ENCODE results near the gene TPSAB1. TPM values are rescaled to one million over a fixed set of nuclear protein-coding genes. Genes with fewer than 3 reads are reported as not detected.
"Not testable (repeated sequence)": the region's sequence is repeated elsewhere in the genome, so short reads cannot be mapped to it uniquely, and the experiment has no call there.

The TPSAB1 gene
- total RNA-seq, 3 donors from 2014 or later: 0.35 TPM; not detected in 2

DNA sequence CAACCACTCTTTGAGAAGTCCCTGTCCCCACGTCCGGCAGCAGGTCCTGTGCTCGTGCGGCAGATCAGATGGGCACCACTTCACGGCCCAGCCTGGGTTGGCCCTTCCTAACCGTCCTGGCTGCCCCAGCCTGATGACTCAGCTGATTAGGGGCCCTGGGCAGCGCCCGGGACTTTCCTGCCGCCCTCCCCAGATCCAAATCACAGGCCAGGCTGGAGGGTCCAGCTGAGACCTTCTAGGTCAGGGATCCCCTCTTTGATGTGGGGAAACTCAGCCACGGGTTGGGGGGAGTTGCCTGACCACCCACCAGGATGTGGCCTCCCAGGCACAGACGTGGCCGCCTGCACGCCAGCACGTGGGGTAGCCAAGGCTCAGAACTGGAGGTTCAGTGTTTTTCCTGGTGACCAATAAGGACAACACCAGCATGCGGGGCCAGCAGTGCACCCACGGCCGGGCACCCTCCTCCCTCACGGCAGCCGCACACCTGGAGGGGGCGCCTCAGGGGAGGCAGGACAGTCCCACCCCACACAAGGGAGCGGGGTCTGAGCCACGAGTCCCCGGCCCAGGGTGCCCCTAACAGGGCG lies 14.7 kb upstream of the TPSAB1 start:
- H3K36me3 Mint-ChIP-seq (ENCODE audit: insufficient read depth); H3K4me1 Mint-ChIP-seq (ENCODE audit: low read depth); H3K9me3 Mint-ChIP-seq; H3K4me3 Mint-ChIP-seq; H3K27me3 Mint-ChIP-seq (ENCODE audit: low read depth); DNase-seq; ATAC-seq: not testable (repeated sequence)

DNA sequence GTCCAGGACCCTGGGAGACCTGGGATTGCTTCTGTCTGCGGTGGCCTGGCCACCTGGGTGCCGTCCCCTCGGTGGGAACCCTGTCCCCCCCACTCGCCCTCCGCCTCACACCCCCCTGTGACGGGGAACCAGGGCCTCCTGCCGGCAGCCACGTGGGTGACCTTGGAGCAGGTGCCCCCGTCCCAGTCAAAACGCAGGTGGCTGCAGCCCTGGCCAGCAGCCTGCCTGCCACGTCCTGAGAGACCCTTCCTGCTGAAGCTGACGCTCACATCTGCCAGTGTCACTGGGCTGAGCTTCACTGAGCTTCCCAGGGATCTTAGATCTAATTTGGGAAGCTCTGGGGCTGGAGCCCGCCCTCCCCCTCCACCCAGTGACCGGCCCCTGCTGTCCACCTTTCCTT lies 13.8 kb upstream of the TPSAB1 start:
- not testable (repeated sequence) for DNase-seq; H3K4me1 Mint-ChIP-seq (ENCODE audit: low read depth)

DNA sequence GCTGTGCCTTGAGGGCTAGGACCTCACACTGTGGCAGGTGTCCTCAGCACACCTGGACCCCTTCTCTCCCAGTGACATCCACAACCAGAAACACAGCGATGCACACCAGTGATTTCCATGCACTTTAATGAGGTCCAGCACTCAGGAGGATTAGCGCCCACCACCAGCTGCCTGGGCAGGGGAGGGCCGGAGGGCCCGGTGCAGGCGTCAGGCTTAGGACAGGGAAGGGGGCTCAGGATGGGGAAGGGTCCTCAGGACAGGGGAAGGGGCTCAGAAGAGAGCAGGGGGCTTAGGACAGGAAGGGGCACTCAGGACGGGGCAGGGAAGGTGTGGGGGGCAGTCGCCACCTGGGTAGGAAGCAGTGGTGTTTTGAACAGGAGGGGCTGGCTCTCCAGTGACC lies 12.3 kb upstream of the TPSAB1 start:
- not testable (repeated sequence) for ATAC-seq; H3K4me3 Mint-ChIP-seq; H3K4me1 Mint-ChIP-seq (ENCODE audit: low read depth); H3K27me3 Mint-ChIP-seq (ENCODE audit: low read depth); H3K9me3 Mint-ChIP-seq; H3K36me3 Mint-ChIP-seq (ENCODE audit: insufficient read depth); DNase-seq

More for the DNA sequence above, 13.8 kb upstream of the TPSAB1 start:
- not testable (repeated sequence) for H3K27me3 Mint-ChIP-seq (ENCODE audit: low read depth); H3K9me3 Mint-ChIP-seq; H3K4me3 Mint-ChIP-seq; ATAC-seq; H3K36me3 Mint-ChIP-seq (ENCODE audit: insufficient read depth)

DNA sequence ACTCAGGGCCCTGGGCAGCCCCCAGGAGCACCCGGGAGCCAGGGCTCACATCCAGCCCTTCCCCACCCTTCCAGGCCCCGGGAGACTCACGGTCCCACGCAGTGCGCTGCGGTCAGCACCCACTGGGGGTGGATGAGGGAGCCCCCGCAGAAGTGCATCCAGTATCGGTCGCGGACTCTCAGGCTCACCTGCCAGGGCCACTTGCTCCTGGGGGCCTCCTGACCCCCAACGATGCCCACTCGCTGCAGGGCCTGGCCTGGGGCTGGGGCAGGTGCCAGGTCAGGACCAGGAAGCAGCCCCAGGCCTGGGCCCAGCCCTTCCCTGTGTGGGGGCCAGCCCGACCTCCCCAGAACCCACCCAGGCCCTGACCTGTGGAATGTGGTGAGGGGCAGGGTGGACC lies 11.0 kb upstream of the TPSAB1 start:
- ATAC-seq; DNase-seq; H3K4me3 Mint-ChIP-seq; H3K36me3 Mint-ChIP-seq (ENCODE audit: insufficient read depth); H3K27me3 Mint-ChIP-seq (ENCODE audit: low read depth); H3K4me1 Mint-ChIP-seq (ENCODE audit: low read depth); H3K9me3 Mint-ChIP-seq: not testable (repeated sequence)

DNA sequence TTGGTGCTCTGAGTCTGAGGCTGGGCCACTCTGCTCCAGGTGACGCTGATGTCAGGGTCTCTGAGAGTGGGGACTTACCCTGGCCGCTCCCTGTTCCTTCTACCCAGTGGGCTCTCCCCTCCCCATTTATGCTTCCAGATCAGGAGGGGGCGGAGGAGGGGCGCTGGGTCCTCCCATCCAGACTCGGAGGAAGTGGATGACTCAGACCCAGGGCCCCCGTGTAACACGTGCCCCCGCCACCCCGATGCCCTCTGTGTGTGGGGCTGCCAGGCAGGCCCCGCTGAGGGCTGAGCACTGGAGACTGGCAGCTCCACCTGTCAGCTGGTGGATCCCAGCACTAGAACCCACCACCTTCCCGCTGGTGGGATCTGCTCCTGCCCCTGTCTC lies 10.4 kb upstream of the TPSAB1 start, which contains the start of gene TPSB2:
TPSB2 (minus strand) TSS at position 101 of the 387 bp plus-strand sequence. CDS start 233 bp downstream, outside the sequence.
- not testable (repeated sequence) for DNase-seq; H3K27me3 Mint-ChIP-seq (ENCODE audit: low read depth); ATAC-seq; H3K36me3 Mint-ChIP-seq (ENCODE audit: insufficient read depth); H3K4me3 Mint-ChIP-seq; H3K9me3 Mint-ChIP-seq; H3K4me1 Mint-ChIP-seq (ENCODE audit: low read depth)

DNA sequence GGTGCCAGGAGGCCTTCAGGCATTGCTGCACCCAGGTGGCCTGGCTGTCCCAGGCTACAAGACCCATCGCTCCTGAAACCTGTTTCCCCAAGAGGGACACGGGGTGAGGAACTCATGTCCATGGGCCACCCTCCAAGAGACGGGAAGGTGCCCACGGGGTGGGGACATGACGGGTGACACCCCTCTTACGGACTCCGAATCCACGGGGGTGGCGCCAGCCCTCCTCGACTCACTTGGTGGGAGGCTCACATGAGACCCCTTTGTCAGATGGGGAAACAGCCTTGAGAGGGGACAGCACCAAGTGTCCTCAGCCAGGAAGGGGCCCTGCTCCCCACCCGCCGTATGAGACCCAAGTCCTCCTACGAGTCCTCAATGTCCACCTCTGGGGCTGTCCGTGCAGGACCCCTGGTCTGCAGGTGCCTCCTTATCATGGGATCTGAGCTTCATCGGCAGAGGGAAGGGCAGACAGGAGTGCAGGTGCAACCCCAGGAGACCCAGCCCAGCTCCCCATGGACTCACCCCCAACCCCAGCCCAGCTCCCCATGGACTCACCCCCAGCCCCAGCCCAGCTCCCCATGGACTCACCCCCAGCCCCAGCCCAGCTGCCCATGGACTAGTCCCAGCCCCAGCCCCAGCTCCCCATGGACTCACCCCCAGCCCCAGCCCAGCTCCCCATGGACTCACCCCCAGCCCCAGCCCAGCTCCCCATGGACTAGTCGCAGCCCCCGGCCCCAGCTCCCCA lies 9.9 kb upstream of the TPSAB1 start:
- not testable (repeated sequence) for H3K4me1 Mint-ChIP-seq (ENCODE audit: low read depth); H3K9me3 Mint-ChIP-seq

DNA sequence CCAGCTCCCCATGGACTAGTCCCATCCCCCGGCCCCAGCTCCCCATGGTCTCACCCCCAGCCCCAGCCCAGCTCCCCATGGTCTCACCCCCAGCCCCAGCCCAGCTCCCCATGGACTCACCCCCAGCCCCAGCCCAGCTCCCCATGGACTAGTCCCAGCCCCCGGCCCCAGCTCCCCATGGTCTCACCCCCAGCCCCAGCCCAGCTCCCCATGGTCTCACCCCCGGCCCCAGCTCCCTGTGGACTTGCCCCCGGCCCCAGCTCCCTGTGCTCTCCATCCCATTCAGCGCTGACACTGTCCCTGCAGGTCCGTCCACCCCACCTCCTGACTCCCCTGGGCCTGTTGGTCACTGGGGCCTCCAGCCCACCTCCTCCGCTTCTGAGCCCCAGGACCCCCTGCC lies 9.2 kb upstream of the TPSAB1 start:
- ATAC-seq; H3K27me3 Mint-ChIP-seq (ENCODE audit: low read depth); H3K4me3 Mint-ChIP-seq; H3K4me1 Mint-ChIP-seq (ENCODE audit: low read depth); DNase-seq; H3K36me3 Mint-ChIP-seq (ENCODE audit: insufficient read depth); H3K9me3 Mint-ChIP-seq: not testable (repeated sequence)

More for the DNA sequence above, 9.9 kb upstream of the TPSAB1 start:
- not testable (repeated sequence) for H3K36me3 Mint-ChIP-seq (ENCODE audit: insufficient read depth); ATAC-seq; H3K27me3 Mint-ChIP-seq (ENCODE audit: low read depth); DNase-seq; H3K4me3 Mint-ChIP-seq

DNA sequence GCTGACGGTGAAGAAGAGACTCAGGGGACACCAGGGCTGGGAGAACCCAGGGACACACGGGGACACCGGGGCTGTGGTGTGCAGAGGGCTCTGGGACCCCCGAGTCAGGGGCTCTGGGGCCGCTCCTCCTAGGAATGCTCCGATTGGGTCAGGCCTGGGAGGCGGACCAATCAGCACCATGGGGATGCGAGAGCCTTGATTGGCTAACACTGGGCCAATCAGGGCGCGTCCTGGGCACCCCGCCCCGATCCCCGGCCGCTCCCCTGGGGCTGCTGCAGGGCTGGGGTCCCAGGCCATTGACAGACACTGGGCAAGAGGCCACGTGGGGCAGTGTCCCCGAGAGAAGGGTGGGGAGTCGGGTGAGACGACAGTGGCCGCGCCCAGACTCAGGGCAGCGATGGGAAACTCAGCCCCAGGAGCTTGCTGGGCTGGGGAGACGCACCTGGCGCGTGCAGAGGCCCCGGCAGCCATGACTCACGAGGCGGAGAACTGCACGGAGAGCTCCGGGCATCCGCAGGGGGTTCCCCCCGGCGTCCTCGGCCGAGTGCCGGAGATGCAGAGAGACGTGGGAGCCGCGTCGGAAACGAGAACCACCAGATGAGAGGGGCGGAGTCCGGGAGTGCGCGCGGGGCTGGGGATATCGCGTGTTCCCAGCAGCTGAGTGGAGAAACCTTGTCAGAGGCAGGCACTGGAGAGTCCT lies 8.3 kb upstream of the TPSAB1 start:
- H3K27me3 Mint-ChIP-seq (ENCODE audit: low read depth); H3K9me3 Mint-ChIP-seq; H3K4me3 Mint-ChIP-seq; H3K4me1 Mint-ChIP-seq (ENCODE audit: low read depth); DNase-seq; H3K36me3 Mint-ChIP-seq (ENCODE audit: insufficient read depth): not testable (repeated sequence)
- ATAC-seq: peak; percentile 46 to 62

DNA sequence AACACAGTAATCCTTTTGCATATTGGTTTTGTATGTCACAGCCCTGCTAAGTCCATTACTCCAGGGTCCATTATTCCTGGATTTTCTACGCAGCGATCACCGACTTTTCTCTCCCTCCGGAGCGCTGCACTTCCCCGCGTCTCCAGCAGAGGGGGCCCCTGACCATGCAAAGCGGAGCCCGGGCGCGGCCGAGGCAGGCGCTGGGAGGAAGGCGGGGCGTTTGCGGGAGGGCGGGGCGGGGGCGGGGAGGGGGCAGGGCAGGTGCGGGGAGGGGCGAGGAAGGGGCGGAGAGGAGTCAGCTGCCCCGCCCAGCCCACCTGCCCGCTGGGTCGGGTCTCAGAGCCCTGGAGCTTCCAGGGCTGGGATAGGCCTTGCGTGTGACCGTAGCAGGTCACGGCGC lies 3.8 kb upstream of the TPSAB1 start:
- DNase-seq; H3K27me3 Mint-ChIP-seq (ENCODE audit: low read depth); H3K4me3 Mint-ChIP-seq; H3K4me1 Mint-ChIP-seq (ENCODE audit: low read depth); H3K36me3 Mint-ChIP-seq (ENCODE audit: insufficient read depth); H3K9me3 Mint-ChIP-seq: not testable (repeated sequence)
- peak; percentile 66 to 68 for ATAC-seq

DNA sequence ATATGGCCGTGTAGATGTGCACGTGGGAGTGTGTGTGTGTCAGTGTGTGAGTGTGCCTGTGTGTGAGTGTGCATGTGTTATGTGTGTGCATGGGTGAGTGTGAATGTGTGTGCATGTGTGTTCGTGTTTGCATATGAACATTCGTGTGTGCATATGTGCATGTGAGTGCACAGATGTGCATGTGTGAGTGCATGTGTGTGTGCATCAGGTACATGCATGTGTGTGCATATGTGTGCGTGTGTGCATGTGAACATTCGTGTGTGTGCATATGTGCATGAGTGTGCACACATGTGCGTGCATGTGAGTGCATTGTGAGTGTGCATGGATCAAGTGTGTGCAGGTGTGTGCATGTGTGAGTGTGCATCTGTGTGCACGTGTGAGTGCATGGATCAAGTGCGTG lies 2.5 kb upstream of the TPSAB1 start:
- Mint-ChIP-seq H3K36me3 (ENCODE audit: insufficient read depth) (no peaks in the 10 kb centered on the region), H3K4me1 (ENCODE audit: low read depth) (no peaks in the 10 kb centered on the region), H3K4me3 (no peak overlapping the region), H3K9me3 (no peaks in the 10 kb centered on the region), H3K27me3 (ENCODE audit: low read depth) (no peaks in the 10 kb centered on the region)
- ATAC-seq: no peak
- DNase-seq: no peak

DNA sequence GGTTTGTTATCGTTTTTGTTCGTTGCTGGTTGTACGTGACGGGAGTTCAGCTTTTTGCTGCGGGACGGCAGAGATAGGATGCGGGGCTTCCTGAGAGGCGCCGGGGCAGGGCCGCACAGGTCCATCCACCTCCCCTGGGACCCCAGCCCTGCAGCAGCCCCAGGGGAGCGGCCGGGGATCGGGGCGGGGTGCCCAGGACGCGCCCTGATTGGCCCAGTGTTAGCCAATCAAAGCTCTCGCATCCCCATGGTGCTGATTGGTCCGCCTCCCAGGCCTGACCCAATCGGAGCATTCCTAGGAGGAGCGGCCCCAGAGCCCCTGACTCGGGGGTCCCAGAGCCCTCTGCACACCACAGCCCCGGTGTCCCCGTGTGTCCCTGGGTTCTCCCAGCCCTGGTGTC lies 1.6 kb upstream of the TPSAB1 start:
- H3K4me3 Mint-ChIP-seq; DNase-seq; H3K36me3 Mint-ChIP-seq (ENCODE audit: insufficient read depth); H3K9me3 Mint-ChIP-seq; H3K4me1 Mint-ChIP-seq (ENCODE audit: low read depth); H3K27me3 Mint-ChIP-seq (ENCODE audit: low read depth): not testable (repeated sequence)
- peak in 1 of 2 donors; percentile 24 for ATAC-seq

DNA sequence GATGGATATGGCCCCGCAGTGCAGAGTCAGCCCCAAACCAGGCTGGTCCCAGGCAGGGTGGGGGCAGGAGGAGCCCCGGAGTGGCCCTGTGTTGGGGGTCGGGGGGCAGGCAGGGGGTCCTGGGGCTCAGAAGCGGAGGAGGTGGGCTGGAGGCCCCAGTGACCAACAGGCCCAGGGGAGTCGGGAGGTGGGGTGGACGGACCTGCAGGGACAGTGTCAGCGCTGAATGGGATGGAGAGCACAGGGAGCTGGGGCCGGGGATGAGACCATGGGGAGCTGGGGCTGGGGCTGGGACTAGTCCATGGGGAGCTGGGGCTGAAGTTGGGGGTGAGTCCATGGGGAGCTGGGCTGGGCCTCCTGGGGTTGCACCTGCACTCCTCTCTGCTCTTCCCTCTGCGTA lies 930 bp upstream of the TPSAB1 start:
- not testable (repeated sequence) for H3K4me3 Mint-ChIP-seq; H3K4me1 Mint-ChIP-seq (ENCODE audit: low read depth); H3K36me3 Mint-ChIP-seq (ENCODE audit: insufficient read depth); ATAC-seq; H3K27me3 Mint-ChIP-seq (ENCODE audit: low read depth); DNase-seq; H3K9me3 Mint-ChIP-seq

DNA sequence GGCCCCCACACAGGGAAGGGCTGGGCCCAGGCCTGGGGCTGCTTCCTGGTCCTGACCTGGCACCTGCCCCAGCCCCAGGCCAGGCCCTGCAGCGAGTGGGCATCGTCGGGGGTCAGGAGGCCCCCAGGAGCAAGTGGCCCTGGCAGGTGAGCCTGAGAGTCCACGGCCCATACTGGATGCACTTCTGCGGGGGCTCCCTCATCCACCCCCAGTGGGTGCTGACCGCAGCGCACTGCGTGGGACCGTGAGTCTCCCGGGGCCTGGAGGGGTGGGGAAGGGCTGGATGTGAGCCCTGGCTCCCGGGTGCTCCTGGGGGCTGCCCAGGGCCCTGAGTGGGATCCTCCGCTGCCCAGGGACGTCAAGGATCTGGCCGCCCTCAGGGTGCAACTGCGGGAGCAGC lies 576 bp downstream of the TPSAB1 start:
- not testable (repeated sequence) for DNase-seq; H3K27me3 Mint-ChIP-seq (ENCODE audit: low read depth); H3K4me3 Mint-ChIP-seq; ATAC-seq; H3K9me3 Mint-ChIP-seq; H3K4me1 Mint-ChIP-seq (ENCODE audit: low read depth); H3K36me3 Mint-ChIP-seq (ENCODE audit: insufficient read depth)

DNA sequence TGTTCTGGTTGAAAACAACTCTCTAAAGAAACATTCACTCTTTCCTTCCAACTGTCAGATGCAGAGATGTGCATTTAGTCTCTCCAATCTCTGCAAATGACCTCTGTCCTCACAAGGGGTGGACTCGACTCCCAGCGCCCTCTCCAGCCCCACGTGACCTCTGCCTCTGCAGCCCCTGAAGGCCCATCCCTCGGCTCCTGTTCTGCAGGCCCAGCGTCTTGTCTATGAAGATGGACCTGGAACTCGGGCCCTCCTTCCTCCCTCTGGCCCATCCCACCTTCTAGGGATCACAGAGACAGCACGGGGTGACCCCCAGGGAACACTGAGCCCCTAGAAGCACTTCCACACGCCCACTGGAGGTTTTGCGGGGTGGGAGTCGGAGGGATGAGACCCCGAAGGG lies 2.9 kb downstream of the TPSAB1 start:
- not testable (repeated sequence) for H3K9me3 Mint-ChIP-seq; H3K36me3 Mint-ChIP-seq (ENCODE audit: insufficient read depth); H3K4me1 Mint-ChIP-seq (ENCODE audit: low read depth); H3K27me3 Mint-ChIP-seq (ENCODE audit: low read depth); DNase-seq; H3K4me3 Mint-ChIP-seq; ATAC-seq
